Ishikawa (cell line): Measurements from ENCODE around the gene FH.

Source experiments
- CEBPB ChIP-seq: IDR thresholded peaks from 2 replicates; pipeline ENCODE4 v1.6.1; 2012
- CREB1 ChIP-seq: IDR thresholded peaks from 2 replicates; pipeline ENCODE4 v1.6.1; 2012; ENCODE audit warnings: low read depth
- EGR1 ChIP-seq: IDR thresholded peaks from 2 replicates; pipeline ENCODE4 v1.6.1; 2012
- EP300 ChIP-seq: IDR thresholded peaks from 2 replicates; pipeline ENCODE4 v1.6.1; 2012; ENCODE audit warnings: borderline replicate concordance
- FOXM1 ChIP-seq: IDR thresholded peaks from 2 replicates; pipeline ENCODE4 v1.6.1; 2012; ENCODE audit warnings: low read depth, borderline replicate concordance
- MAX ChIP-seq: IDR thresholded peaks from 2 replicates; pipeline ENCODE4 v1.6.1; 2012
- NFIC ChIP-seq: IDR thresholded peaks from 2 replicates; pipeline ENCODE4 v1.6.1; 2012
- RAD21 ChIP-seq: IDR thresholded peaks from 2 replicates; pipeline ENCODE4 v1.6.1; 2012; ENCODE audit warnings: low read depth
- TAF1 ChIP-seq: IDR thresholded peaks from 2 replicates; pipeline ENCODE4 v1.6.1; 2012; ENCODE audit warnings: low read depth, mild to moderate bottlenecking
- TCF12 ChIP-seq: IDR thresholded peaks from 2 replicates; pipeline ENCODE4 v1.6.1; 2012; ENCODE audit warnings: low read depth
- TEAD4 ChIP-seq: IDR thresholded peaks from 2 replicates; pipeline ENCODE4 v1.6.1; 2012
- YY1 ChIP-seq: IDR thresholded peaks from 2 replicates; pipeline ENCODE4 v1.6.1; 2012; ENCODE audit warnings: low read depth
- ZBTB7A ChIP-seq: IDR thresholded peaks from 2 replicates; pipeline ENCODE4 v1.6.1; 2012; ENCODE audit warnings: low read depth
- TF ChIP-seq, protein P1 (sequence below): IDR thresholded peaks from 2 replicates; pipeline ENCODE4 v1.6.1; 2012; ENCODE audit warnings: low read depth, mild to moderate bottlenecking
- TF ChIP-seq, protein P2 (sequence below): IDR thresholded peaks from 2 replicates; pipeline ENCODE4 v1.6.1; 2012

FH gene

DNA sequence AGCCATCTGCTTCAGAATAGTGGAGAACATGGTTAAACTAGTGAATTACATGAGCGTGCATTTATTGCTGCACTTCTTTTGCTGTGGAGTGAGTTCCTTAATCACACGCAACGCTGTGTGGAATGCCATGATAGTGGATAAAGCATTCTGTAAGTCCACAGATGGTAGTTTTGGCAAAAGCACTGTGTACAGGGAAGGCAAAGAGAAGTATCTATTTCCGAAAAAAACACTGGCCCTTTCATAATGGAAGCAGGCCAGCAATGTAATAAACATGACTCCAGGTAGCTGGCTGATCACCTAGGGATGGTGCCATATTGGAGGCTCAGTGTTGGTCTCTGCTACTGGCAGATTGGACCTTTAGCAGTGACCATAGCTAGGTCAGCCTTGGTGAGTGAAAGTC, 67.6 kb downstream of the FH start:
- no peak for TF ChIP-seq CREB1
- no peak for TF ChIP-seq EP300
- TF ChIP-seq RAD21: no peak
- no peak for TF ChIP-seq FOXM1
- TF ChIP-seq TAF1: no peak
- TF ChIP-seq NFIC: no peak
- TF ChIP-seq TEAD4: no peak
- TF ChIP-seq ZBTB7A: no peak
- TF ChIP-seq, protein P1, sequence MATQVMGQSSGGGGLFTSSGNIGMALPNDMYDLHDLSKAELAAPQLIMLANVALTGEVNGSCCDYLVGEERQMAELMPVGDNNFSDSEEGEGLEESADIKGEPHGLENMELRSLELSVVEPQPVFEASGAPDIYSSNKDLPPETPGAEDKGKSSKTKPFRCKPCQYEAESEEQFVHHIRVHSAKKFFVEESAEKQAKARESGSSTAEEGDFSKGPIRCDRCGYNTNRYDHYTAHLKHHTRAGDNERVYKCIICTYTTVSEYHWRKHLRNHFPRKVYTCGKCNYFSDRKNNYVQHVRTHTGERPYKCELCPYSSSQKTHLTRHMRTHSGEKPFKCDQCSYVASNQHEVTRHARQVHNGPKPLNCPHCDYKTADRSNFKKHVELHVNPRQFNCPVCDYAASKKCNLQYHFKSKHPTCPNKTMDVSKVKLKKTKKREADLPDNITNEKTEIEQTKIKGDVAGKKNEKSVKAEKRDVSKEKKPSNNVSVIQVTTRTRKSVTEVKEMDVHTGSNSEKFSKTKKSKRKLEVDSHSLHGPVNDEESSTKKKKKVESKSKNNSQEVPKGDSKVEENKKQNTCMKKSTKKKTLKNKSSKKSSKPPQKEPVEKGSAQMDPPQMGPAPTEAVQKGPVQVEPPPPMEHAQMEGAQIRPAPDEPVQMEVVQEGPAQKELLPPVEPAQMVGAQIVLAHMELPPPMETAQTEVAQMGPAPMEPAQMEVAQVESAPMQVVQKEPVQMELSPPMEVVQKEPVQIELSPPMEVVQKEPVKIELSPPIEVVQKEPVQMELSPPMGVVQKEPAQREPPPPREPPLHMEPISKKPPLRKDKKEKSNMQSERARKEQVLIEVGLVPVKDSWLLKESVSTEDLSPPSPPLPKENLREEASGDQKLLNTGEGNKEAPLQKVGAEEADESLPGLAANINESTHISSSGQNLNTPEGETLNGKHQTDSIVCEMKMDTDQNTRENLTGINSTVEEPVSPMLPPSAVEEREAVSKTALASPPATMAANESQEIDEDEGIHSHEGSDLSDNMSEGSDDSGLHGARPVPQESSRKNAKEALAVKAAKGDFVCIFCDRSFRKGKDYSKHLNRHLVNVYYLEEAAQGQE: no peak
- no peak for TF ChIP-seq YY1
- TF ChIP-seq EGR1: no peak
- no peak for TF ChIP-seq CEBPB
- TF ChIP-seq MAX: no peak
- TF ChIP-seq TCF12: no peak
- TF ChIP-seq, protein P2, sequence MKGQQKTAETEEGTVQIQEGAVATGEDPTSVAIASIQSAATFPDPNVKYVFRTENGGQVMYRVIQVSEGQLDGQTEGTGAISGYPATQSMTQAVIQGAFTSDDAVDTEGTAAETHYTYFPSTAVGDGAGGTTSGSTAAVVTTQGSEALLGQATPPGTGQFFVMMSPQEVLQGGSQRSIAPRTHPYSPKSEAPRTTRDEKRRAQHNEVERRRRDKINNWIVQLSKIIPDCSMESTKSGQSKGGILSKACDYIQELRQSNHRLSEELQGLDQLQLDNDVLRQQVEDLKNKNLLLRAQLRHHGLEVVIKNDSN: no peak
